ENCODE results near the gene SYNDIG1.
A peak's percentile ranks its signal among the peaks of the same experiment; 100 is the strongest.

SYNDIG1 gene

DNA sequence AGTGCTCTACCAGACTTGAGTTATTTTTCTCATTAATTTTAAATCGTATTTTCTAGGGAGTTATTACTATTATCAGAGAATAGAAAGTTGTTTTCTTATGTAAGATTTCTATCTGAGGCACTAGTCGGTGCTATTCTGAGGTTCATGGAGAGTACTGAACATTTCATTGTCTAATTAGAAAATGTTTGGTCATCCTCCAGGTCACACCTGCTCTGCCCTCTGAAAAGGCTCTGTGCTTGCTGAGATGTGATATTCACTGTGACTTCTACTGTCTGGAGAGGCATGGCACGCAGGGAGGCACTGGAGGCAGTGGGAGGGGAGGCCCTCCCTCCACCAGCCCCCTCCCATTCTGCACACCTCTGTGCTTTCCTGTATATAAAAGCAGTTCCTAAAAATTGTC, 3.0 kb downstream of the SYNDIG1 start:
- DNase-seq (ENCODE audit: low read depth), result no peak

DNA sequence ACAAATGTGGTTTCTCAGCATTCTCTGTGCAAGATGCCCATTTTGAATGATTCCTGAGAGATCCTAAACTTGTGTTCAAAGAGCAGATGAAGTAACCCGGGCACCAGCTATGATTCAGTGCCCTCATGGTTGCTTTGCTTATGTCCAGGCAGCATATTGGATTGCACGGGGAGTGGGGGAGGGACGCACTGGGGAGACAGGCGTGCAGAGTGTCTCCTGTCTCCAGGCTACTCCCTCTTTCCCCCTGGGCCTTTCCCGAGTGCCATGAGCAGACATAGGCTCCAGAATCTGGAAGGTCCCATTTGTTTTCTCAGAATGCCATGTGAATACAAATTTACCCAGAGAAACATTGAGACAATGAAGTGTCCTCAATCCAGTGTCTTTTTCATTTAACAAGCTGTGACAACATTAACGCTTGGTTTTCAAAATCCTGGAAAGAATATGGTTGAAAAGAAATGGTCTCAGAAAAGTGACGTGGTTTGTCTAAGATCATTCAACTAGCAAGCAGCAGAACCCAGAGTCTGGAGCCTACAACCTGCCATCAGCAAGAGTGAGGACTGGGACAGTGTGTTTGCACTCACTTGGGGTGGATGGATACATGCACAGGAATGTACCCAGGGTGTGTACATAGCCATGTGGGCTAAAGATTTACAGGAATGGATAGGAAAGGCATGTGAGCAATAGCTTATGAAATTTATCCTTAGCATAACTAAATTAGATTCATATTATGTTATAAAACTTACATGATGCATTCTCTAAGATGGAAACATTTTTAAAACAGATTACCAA, 4.2 kb downstream of the SYNDIG1 start:
- no peak for DNase-seq (ENCODE audit: low read depth)

GRCh38 chr20:24477831-24478547, 8.6 kb downstream of the SYNDIG1 start:
- no peak for DNase-seq (ENCODE audit: low read depth)

DNA sequence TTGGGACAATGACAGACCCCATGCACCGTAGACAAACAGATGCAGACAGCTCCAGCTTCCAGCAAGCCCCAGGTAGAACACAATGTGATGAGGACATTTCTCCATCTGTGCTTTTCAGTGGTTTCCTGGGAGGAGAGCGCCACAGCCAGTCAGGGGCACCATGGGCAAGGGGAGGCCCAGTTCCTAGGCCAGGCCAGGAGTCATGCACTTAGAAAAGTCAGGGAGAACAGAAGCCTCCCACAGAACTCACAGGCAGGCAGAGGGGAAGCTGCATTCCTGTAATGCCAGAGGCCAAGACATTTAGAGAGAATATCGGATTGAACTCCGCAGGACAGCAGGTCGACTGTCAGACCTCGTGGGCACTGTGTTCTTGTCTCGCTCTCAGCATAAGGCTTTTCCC, 9.2 kb downstream of the SYNDIG1 start:
- DNase-seq (ENCODE audit: low read depth), result no peak

DNA sequence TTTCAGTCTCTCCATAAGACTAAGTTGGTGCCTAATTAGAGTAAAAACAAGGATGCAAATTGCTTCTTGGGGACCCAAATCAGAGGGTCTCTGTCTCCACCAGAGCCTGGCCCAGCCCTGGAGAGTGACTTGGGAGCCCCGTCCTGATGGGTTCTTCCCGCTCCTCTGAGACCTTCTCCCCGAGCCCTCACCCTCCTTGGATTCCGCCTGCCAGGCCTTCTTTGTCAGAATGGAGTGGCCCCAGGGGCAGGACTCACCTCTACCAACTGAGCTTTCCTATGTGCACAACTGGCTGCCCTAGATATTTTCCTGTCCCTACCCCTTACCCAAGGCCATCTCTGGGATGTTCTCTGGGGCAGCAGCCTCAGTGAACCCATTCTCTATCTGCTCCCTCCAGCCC, 9.7 kb downstream of the SYNDIG1 start:
- no peak for DNase-seq (ENCODE audit: low read depth)

DNA sequence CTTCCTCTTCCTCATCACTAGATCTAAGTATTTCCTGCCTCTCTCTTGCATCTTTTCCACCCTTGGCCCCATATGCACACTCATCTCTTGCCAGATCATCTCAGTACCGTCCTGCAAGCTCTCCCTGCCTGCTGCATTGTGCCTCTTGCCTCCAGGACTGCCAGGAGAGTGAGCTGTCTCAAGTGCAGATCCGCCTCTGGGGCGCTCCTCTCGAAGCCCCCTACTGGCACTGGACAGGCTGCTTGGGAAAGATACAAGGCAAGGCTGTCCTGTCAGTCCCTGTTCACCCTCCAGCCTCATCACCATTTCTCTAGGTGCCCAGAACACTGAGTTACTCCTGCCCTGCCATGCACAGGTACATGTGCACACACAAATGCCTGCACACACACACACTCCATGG, 10.2 kb downstream of the SYNDIG1 start:
- DNase-seq (ENCODE audit: low read depth), result peak; percentile 19

GRCh38 chr20:24480509-24480908, 11.1 kb downstream of the SYNDIG1 start:
- DNase-seq (ENCODE audit: low read depth), result no peak

DNA sequence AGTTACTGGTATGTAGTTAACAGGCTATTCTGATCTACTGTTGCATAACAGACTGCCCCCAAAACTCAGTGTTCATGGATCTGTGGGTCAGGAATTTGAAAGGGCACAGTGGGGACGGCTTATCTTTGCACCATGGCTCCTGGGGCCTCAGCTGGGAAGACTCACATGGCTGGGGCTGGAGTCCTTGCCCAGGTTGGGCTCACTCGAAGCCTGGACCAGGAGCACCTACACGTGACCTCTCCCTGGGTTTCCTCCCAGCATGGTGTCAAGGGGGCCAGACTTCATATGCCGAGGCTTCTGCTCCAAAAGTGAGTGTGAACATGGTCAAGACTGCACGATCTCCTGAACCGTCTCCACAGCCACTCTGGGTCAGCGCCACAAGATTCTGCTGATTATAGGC, 11.7 kb downstream of the SYNDIG1 start:
- DNase-seq (ENCODE audit: low read depth), result no peak

- no peak for DNase-seq (ENCODE audit: low read depth)
Measured at GRCh38 chr20:24483435-24484080, 14.1 kb downstream of the SYNDIG1 start.

DNA sequence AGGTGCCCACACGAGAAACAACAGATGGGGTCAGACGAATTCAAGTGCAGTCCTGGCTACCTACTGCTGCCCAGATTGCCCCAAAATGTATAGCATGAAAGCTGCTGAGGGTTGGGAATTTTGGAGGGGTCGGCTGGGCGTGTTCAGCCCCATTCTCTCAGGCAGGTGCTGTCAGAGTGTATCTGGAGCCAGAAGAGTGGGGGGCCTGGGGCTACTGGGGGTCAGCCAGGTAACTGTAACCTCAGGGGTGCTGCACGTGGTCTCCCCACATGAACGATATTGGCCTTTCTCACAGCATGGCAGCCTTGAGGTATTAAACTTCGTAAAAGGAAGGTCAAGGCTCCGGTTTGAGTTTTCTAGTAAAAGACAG, 14.6 kb downstream of the SYNDIG1 start:
- DNase-seq (ENCODE audit: low read depth), result no peak

DNA sequence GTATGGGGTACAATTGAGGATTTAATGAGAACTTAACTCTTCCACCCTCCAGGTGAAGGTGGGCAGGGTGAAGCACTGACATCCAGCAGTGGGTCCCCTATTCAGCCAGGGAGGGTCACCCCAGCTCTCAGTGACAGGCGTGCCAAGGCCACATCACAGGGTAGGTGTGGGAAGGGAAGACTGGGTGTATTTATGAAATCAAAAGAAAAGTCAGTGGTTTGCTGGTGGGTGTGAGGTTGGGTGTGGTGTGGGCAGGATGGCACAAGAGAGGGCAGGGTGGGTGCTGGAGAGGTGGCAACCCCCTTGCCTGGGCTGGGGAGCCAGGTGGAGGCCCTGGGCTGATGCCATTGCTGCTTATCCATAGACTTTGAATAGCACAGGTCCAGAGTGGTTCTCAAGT, 16.6 kb downstream of the SYNDIG1 start:
- no peak for DNase-seq (ENCODE audit: low read depth)

- no peak for DNase-seq (ENCODE audit: low read depth)
Measured at GRCh38 chr20:24487240-24487639, 17.8 kb downstream of the SYNDIG1 start.

GRCh38 chr20:24487648-24488047, 18.2 kb downstream of the SYNDIG1 start:
- no peak for DNase-seq (ENCODE audit: low read depth)

GRCh38 chr20:24488064-24488799, 18.8 kb downstream of the SYNDIG1 start:
- no peak for DNase-seq (ENCODE audit: low read depth)

DNA sequence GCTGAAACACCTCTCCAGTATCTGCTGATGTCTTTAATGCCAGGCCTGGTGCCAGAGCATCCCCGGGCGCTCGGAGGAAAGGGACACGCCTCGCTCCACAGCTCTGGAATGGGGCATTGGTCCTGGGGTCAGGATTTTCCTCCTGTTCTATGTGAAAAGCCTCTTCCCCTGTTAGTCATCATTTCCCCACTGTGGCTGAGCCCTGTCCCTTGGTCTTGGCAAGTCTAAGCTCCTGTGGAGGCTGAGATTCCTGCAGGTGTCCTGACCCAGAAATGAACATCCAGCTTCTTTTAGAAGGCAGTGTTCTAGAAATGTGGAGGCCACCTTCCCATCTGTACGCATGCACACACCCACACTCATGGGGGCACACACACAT, 19.4 kb downstream of the SYNDIG1 start:
- no peak for DNase-seq (ENCODE audit: low read depth)

GRCh38 chr20:24489193-24489592, 19.8 kb downstream of the SYNDIG1 start:
- no peak for DNase-seq (ENCODE audit: low read depth)

- DNase-seq (ENCODE audit: low read depth), result no peak
Measured at GRCh38 chr20:24489631-24490260, 20.3 kb downstream of the SYNDIG1 start.

- DNase-seq (ENCODE audit: low read depth), result no peak
Measured at GRCh38 chr20:24490598-24490997, 21.2 kb downstream of the SYNDIG1 start.

DNA sequence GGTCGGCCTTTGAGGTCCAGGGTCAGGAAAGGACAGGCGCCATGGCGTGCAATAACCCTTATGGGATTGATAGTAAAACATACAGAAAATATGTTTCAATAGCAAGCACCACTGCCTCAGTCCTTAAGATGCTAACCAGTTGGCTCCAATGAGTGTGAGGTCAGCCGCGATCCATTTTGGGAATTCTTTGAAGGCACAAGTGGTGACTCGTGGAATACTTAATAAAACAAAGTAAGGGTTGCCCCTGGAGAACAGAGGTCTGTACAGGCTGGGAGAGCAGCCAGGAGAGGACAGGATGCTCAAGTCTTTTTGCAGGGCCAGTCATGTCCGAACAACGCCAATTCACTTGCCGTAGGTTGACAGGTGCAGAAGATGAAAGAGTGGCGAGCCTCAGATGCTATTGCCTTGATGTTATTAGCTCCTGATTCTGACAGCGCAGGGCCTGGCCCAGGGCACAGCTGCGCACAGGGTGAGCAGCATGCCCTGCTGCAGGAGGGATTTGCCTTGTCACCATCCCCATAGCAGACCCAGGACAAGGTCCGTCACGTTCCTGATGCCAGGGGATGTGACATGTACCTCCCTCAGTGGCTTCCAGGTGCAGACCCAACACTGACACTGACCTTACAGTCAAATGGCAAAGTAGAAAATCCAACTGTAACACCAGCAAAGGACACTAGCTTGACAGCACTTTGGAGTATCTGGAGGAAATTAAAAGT, 21.8 kb downstream of the SYNDIG1 start:
- no peak for DNase-seq (ENCODE audit: low read depth)

- DNase-seq (ENCODE audit: low read depth), result no peak
Measured at GRCh38 chr20:24492031-24492607, 22.7 kb downstream of the SYNDIG1 start.

DNA sequence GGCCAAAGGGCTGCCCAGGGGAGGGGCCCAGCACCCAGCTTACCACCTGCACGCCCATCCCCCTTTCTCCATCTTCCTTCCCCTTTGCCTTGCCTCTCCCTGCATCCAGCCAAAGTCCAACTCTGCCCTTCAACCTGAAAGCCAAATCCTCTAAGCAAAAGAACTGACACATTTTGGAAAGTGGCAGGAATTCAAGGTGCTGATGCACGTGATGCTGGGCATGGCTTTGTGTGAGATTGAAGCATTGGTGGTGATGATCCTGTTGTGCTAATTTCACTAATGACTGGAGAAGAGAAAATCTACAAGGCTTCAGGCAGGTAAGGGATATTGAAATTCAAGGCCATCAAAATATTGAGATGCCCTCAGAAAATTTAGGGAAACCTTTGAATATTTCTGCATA, 23.3 kb downstream of the SYNDIG1 start:
- DNase-seq (ENCODE audit: low read depth), result no peak
